ENCODE data around the gene PLRG1.

The PLRG1 gene

DNA sequence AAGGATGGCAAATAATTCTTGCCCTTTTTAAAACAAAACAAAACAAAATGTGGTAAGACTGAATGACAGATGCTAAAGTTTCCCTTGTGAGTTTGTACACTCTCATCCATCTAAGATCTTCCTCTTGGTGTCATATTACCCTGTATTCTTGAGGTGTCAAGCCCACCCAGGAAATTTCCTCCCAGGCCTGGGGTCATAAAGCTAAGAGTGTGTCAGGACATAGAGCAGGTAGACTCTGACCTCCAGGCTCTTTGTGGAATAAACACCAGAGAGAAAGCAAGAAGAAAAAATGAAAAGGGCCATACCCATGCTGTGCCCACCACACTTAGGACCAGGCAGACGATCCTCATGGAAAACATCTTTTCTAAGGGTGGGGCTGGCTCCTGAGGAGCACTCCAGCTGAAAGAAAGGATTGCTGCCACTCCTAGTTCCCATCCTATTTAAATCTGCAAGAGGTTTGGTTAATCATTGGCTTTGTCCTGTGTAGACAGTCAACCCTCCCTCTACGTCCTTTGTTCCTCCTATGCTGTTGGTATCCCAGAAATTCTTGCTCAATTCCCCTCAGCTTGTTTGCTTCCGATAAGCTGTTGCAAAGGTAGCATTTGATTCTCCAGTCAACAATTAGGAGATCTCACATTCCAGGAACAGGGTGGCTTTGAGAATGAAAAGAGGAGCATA is 40.3 kb upstream of the PLRG1 start, which contains the start of gene FGA:
TSS of gene FGA (minus strand) at position 414 of the 678 bp plus-strand sequence. CDS start at position 359, 55 bp downstream.
- Histone ChIP-seq H3K4me2 (ENCODE audit: low read length) (no peak within 1 kb of the TSS), H3K9me3 (ENCODE audit: control insufficient read depth, insufficient read depth, low read length) (no peaks in the 10 kb centered on the region), H3K79me2 (ENCODE audit: control insufficient read depth, low read length) (no peaks in the 10 kb centered on the region), H3K9me2 (replicated peaks; ENCODE audit: control insufficient read depth, low read length) (no peaks in the 10 kb centered on the region), H3K27me3 (ENCODE audit: control insufficient read depth, low read length) (no peaks in the 10 kb centered on the region), H4K20me1 (ENCODE audit: control insufficient read depth, insufficient read depth, low read depth, low read length) (no peaks in the 10 kb centered on the region), H3K36me3 (ENCODE audit: control insufficient read depth, low read length) (no peaks in the 10 kb centered on the region), H3K27ac (ENCODE audit: low read depth, low read length) (no peak within 1 kb of the TSS), H3K4me3 (ENCODE audit: low read length) (no peak within 1 kb of the TSS), H3K4me1 (ENCODE audit: control insufficient read depth, low read length) (no peaks in the 10 kb centered on the region), H3F3A (ENCODE audit: control insufficient read depth, insufficient read depth) (no peaks in the 10 kb centered on the region)
- TF ChIP-seq EZH2phosphoT487 (IDR thresholded peaks at IDR 0.05; ENCODE audit: borderline replicate concordance, low read length), result no peak
- TF ChIP-seq, protein P1, sequence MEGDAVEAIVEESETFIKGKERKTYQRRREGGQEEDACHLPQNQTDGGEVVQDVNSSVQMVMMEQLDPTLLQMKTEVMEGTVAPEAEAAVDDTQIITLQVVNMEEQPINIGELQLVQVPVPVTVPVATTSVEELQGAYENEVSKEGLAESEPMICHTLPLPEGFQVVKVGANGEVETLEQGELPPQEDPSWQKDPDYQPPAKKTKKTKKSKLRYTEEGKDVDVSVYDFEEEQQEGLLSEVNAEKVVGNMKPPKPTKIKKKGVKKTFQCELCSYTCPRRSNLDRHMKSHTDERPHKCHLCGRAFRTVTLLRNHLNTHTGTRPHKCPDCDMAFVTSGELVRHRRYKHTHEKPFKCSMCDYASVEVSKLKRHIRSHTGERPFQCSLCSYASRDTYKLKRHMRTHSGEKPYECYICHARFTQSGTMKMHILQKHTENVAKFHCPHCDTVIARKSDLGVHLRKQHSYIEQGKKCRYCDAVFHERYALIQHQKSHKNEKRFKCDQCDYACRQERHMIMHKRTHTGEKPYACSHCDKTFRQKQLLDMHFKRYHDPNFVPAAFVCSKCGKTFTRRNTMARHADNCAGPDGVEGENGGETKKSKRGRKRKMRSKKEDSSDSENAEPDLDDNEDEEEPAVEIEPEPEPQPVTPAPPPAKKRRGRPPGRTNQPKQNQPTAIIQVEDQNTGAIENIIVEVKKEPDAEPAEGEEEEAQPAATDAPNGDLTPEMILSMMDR (IDR thresholded peaks at IDR 0.05; ENCODE audit: low read depth, low read length, poor library complexity, severe bottlenecking), result no peak

DNA sequence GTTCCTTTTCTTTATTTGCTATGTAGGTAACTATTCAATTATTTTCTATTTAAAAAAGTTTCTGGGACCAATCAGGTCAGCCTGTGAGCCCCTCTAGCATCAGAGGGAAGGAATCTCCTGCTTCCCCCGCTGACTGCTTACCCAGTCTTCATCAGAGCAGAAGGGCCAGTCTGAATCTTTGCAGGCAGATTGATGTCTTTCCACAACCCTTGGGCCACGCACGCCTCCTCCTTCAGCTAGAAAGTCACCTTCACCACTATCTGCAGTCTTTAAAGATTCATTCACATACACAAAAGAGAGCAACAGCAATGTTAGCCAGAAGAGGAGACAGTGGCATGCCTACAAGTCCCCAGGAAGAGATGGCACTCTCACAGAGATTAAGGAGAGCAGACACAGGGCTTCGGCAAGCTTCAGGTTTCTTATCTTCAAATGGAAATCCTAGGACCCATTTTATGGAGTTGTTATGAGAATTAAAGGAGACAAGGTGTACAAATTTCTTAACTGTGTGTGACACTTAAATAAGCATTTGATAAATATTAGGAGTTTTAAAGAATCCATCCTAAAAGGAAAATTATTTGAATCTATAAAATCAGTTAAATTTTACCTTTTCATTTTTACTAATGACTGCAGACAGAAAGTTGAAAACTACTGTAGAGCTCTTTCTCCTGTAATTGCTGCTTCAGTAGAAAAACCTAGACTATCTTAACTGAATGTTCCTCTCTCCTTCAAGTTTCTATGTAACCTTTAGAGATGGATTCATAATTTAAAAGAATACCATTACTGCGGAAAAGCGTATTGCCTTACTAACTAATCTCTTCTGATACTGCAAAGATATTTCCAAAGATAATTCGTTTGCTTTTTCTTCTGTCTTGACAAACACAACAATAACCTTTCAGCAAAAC is 39.3 kb upstream of the PLRG1 start:
- Histone ChIP-seq H3K4me3 (ENCODE audit: low read length) (no peak overlapping the region), H3K36me3 (ENCODE audit: control insufficient read depth, low read length) (no peaks in the 10 kb centered on the region), H3K4me2 (ENCODE audit: low read length) (no peak overlapping the region), H3K4me1 (ENCODE audit: control insufficient read depth, low read length) (no peaks in the 10 kb centered on the region), H3F3A (ENCODE audit: control insufficient read depth, insufficient read depth) (no peaks in the 10 kb centered on the region), H4K20me1 (ENCODE audit: control insufficient read depth, insufficient read depth, low read depth, low read length) (no peaks in the 10 kb centered on the region), H3K27me3 (ENCODE audit: control insufficient read depth, low read length) (no peaks in the 10 kb centered on the region), H3K79me2 (ENCODE audit: control insufficient read depth, low read length) (no peaks in the 10 kb centered on the region), H3K27ac (ENCODE audit: low read depth, low read length) (no peak overlapping the region), H3K9me2 (replicated peaks; ENCODE audit: control insufficient read depth, low read length) (no peaks in the 10 kb centered on the region), H3K9me3 (ENCODE audit: control insufficient read depth, insufficient read depth, low read length) (no peaks in the 10 kb centered on the region)
- TF ChIP-seq, protein P1 (IDR thresholded peaks at IDR 0.05; ENCODE audit: low read depth, low read length, poor library complexity, severe bottlenecking), result no peak
- TF ChIP-seq EZH2phosphoT487 (IDR thresholded peaks at IDR 0.05; ENCODE audit: borderline replicate concordance, low read length), result no peak

- Histone ChIP-seq H3K27me3 (ENCODE audit: control insufficient read depth, low read length) (no peaks in the 10 kb centered on the region), H3K9me3 (ENCODE audit: control insufficient read depth, insufficient read depth, low read length) (no peaks in the 10 kb centered on the region), H3K4me2 (ENCODE audit: low read length) (no peak overlapping the region), H3K4me1 (ENCODE audit: control insufficient read depth, low read length) (no peaks in the 10 kb centered on the region), H3F3A (ENCODE audit: control insufficient read depth, insufficient read depth) (no peaks in the 10 kb centered on the region), H3K4me3 (ENCODE audit: low read length) (no peak overlapping the region), H3K27ac (ENCODE audit: low read depth, low read length) (no peak overlapping the region), H3K36me3 (ENCODE audit: control insufficient read depth, low read length) (no peaks in the 10 kb centered on the region), H4K20me1 (ENCODE audit: control insufficient read depth, insufficient read depth, low read depth, low read length) (no peaks in the 10 kb centered on the region), H3K9me2 (replicated peaks; ENCODE audit: control insufficient read depth, low read length) (no peaks in the 10 kb centered on the region), H3K79me2 (ENCODE audit: control insufficient read depth, low read length) (no peaks in the 10 kb centered on the region)
- TF ChIP-seq, protein P1 (IDR thresholded peaks at IDR 0.05; ENCODE audit: low read depth, low read length, poor library complexity, severe bottlenecking), result no peak
- TF ChIP-seq EZH2phosphoT487 (IDR thresholded peaks at IDR 0.05; ENCODE audit: borderline replicate concordance, low read length), result no peak
Measured at GRCh38 chr4:154588198-154588597, 38.0 kb upstream of the PLRG1 start.
